Mononuclear cell (primary cell): Measurements from ENCODE around the gene RP2. TPM values are rescaled to one million over a fixed set of nuclear protein-coding genes. Genes with fewer than 3 reads are reported as not detected.
A peak's percentile ranks its signal among the peaks of the same experiment; 100 is the strongest.

Experiments used
- H3K27me3 ChIP-seq: 2 replicates; pipeline ENCODE4 v1.6.0; 2011; ENCODE audit warnings: low read length, control low read depth; ENCODE audit not compliant: insufficient read depth
- H3K4me1 ChIP-seq: 2 replicates; pipeline ENCODE4 v1.5.1; 2011; ENCODE audit warnings: mild to moderate bottlenecking, low read length, control low read depth; ENCODE audit not compliant: insufficient read depth
- H3K4me3 ChIP-seq: 2 replicates; pipeline ENCODE4 v1.5.1; 2011; ENCODE audit warnings: mild to moderate bottlenecking, low read length, moderate library complexity
- H3K9me3 ChIP-seq: 2 replicates; pipeline ENCODE4 v1.5.1; 2011; ENCODE audit warnings: low read depth, mild to moderate bottlenecking, control low read depth, low read length
- total RNA-seq: library from RNA; depleted of rRNA; stranded (reverse); fragments of >200 nt; gene quantifications from one replicate; pipeline ENCODE4 v1.2.3, GENCODE V29; 2012

The RP2 gene
- total RNA-seq, 1 donor: 45.5 TPM

DNA sequence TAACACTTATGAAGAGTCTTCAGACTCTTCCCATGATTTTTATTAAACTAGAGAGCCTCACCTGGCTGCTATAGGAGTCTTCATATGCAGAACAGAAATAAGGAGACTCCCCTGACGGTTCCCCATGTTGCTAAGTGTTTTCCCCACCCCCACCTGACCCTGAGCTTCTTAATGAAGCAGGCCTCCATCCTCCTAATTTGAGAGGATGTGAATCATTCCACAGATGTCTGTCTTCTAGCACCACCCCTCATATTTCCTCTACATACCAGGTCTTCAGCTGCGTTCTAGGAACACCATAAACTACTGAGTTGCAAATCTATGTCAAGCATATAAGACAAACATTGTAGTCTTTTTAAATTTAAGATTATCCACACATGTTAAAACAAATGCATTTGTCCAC, 36.9 kb downstream of the RP2 start:
- no peaks in the 10 kb centered on the region for H3K27me3 ChIP-seq
- no peaks in the 10 kb centered on the region for H3K4me1 ChIP-seq
- H3K9me3 ChIP-seq: no peaks in the 10 kb centered on the region
- no peak overlapping the region for H3K4me3 ChIP-seq

GRCh38 chrX:46876901-46877300, 40.1 kb downstream of the RP2 start:
- Histone ChIP-seq H3K4me3 (no peak overlapping the region), H3K27me3 (no peaks in the 10 kb centered on the region), H3K4me1 (no peaks in the 10 kb centered on the region), H3K9me3 (no peaks in the 10 kb centered on the region)

DNA sequence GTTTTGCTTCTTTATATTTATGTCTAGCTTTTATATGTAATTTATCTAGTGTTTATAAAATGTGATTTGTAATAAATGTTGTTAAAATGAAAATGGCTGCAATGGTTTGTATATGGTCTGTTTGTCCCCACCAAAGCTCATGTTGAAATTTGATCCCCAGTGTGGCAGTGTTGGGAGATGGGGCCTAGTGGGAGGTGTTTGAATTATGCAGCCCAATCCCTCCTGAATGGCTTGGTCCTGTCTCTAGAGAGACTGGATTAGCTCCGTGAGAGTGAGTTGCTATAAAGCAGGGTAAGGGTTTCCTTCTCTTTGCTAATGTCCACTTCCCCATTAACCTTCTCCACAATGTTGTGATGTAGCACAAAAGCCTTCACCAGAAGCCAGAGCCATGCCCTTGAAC, 45.4 kb downstream of the RP2 start:
- H3K9me3 ChIP-seq: no peaks in the 10 kb centered on the region
- H3K4me1 ChIP-seq: no peaks in the 10 kb centered on the region

GRCh38 chrX:46884799-46885198, 48.0 kb downstream of the RP2 start:
- Histone ChIP-seq H3K9me3 (no peaks in the 10 kb centered on the region), H3K4me1 (no peaks in the 10 kb centered on the region), H3K4me3 (no peak overlapping the region), H3K27me3 (no peaks in the 10 kb centered on the region)

More for the DNA sequence above, 45.4 kb downstream of the RP2 start:
- Histone ChIP-seq H3K4me3 (no peak overlapping the region), H3K27me3 (no peaks in the 10 kb centered on the region)

DNA sequence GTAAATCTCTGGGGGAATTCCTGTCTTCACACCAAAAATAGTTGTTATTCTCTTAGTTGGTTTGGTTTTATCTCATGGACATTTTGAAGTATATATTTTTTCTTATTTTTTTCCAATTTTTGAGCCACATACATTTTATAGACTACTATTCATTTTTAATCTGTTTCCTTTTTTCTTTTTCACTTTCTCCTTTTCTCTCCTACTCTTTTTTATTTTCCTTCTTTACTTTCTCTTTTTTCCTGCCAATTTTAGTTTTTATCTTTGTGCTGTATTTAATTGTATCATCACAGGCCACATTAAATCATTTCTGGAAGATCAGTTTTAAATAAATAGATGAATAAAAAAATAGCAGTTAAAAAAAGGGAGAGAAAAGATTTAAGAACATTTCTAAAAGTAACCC, 61.4 kb downstream of the RP2 start:
- H3K4me1 ChIP-seq: no peaks in the 10 kb centered on the region
- H3K4me3 ChIP-seq: no peak overlapping the region
- no peaks in the 10 kb centered on the region for H3K9me3 ChIP-seq
- H3K27me3 ChIP-seq: no peaks in the 10 kb centered on the region

DNA sequence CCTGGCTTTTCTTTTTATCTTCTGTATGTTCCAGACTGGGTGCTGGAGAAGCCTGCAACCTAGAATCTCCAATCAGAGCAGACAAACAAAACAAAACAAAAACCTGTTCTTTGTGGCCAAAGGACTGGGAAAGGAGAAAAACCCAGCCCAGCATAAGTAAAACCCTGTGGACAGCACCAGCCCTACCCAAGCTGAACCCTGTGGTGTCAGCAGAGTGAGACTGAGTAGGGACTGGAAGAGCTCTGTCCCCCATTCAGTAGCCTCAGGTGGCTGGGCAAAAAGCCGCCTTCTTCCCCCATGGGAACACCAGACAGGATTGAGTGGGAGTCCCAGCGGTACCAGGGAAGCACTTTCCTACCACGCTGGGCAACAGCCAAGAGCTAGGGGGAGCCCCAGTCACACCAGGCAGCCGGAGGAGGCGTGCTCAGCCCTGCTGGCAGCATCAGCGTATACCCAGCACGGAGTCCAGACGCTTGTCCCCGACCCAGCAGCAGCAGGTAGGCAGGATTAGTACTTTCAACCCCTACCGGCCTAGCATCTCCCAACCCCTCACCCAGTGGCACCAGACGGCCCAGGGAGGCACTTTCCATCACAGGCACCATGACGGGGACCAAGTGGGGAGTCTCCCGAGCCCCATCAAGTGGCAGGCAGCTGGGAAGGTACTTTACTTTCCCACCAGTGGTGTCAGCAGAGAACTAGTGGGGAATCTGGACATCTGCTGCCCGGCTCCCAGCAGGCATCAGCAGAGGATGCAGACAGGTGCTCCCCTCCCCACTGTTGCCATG, 66.8 kb downstream of the RP2 start:
- Histone ChIP-seq H3K9me3 (no peaks in the 10 kb centered on the region), H3K4me1 (peaks cover 3% of the 10 kb centered on the region), H3K4me3 (no peak overlapping the region), H3K27me3 (no peaks in the 10 kb centered on the region)

DNA sequence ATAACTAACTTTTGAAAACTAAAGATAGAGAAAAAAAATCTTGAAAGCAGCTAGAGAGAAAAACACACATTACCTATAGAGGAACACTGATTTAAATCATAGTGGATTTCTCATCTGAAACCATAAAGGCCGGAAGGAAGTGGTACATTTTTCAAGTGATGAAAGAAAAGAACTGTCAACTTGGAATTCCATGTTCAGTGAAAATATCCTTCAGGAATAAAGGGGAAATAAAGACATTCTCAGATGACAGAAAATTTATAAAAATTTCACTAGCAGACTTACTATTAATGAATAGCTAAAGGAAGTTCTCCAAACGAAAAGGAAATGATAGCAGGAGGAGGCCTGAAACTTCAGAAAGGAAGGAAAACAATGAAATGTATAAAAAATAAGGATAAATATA, 67.8 kb downstream of the RP2 start:
- no peaks in the 10 kb centered on the region for H3K9me3 ChIP-seq
- no peak overlapping the region for H3K4me3 ChIP-seq
- peaks cover 3% of the 10 kb centered on the region for H3K4me1 ChIP-seq
- H3K27me3 ChIP-seq: no peaks in the 10 kb centered on the region

DNA sequence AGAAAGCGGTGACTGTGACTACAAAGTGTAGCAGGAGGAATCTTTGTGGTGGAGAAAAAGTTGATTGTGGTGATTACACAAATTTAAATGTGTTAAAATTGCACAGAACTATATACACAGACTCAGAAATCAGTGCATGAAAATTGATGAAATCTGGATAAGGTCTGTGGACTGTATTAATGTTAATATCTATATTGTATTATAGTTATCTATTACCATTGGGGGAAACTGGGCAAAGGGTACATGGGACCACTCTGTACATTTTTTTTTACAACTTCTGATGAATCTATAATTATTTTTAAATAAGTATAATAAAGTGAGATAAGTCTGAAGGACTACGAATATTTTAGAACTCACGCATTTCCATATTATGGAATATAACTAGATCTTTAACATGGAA, 73.6 kb downstream of the RP2 start:
- no peak overlapping the region for H3K4me3 ChIP-seq
- peaks cover 9% of the 10 kb centered on the region for H3K4me1 ChIP-seq
- no peaks in the 10 kb centered on the region for H3K9me3 ChIP-seq
- no peaks in the 10 kb centered on the region for H3K27me3 ChIP-seq

GRCh38 chrX:46912098-46912602, 75.3 kb downstream of the RP2 start, which contains the start of gene JADE3:
JADE3 (plus strand) TSS chrX:46912421; CDS start chrX:46984895, 72,474 bp downstream.
- H3K27me3 ChIP-seq: no peaks in the 10 kb centered on the region
- peaks cover 9% of the 10 kb centered on the region for H3K4me1 ChIP-seq
- peak within 1 kb of the TSS; percentile 41 for H3K4me3 ChIP-seq
- H3K9me3 ChIP-seq: no peaks in the 10 kb centered on the region

GRCh38 chrX:46912603-46913491, 76.0 kb downstream of the RP2 start:
- H3K9me3 ChIP-seq: no peaks in the 10 kb centered on the region
- H3K27me3 ChIP-seq: no peaks in the 10 kb centered on the region
- H3K4me1 ChIP-seq: peaks cover 9% of the 10 kb centered on the region
- H3K4me3 ChIP-seq: peak overlapping the region; percentile 41

DNA sequence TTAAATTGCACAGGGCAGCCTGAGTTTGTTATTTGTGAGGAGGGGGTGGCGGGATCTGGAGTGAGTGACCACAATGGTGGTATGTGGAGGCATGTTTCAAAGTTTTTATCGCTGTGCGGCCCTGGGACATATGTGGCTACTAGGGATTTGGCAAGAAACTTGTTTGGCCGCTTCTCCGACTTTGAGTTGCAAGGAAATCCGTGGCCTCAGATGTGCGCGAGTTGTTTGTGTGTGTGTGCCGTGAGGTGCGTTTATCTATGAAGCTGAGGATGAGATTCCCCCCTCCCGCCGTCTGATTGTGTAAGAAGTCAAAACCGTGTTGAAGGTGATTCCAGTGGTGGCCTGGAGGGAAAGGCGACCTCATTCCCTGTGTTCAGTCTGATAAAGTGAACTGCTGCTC, 76.8 kb downstream of the RP2 start:
- H3K27me3 ChIP-seq: no peaks in the 10 kb centered on the region
- no peaks in the 10 kb centered on the region for H3K9me3 ChIP-seq
- peak overlapping the region; percentile 41 for H3K4me3 ChIP-seq
- H3K4me1 ChIP-seq: peaks cover 9% of the 10 kb centered on the region

DNA sequence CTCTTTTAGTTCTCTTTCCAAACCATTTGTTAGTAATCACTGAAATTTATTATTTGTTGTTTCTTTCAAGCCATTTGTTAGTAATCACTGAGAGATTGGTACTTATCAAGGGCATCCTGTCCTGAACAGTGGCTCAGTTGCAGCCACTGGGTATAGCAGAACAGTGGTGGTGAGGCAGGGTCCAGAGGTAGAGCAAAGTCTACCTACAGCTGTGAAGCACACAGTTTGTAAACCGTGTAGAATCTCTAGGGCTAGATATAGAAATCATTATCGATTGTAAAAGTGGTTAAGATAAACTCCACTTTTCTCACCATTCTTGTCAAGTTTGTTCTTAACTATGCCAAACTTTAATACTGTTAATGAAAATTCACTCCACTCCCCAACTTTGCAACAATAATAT, 79.4 kb downstream of the RP2 start:
- no peaks in the 10 kb centered on the region for H3K27me3 ChIP-seq
- no peaks in the 10 kb centered on the region for H3K9me3 ChIP-seq

DNA sequence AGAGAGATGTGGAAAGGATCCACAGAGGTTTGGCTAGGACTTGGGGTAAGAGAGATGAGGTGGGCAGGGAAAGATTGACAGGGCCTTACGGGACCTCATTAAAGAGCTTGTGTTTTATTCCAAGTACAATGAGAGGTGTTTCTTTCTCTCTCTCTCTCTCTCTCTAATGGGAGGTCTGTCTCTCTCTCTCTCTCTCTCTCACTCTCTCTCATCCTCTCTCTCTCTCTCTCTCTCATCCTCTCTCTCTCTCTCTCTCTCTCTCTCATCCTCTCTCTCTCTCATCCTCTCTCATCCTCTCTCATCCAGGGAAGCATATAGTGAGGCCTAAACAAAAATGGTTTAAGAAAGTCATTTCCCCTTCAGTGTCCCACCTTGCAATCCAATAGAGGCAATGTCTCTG, 80.8 kb downstream of the RP2 start:
- H3K27me3 ChIP-seq: no peaks in the 10 kb centered on the region
- H3K9me3 ChIP-seq: no peaks in the 10 kb centered on the region
- peaks cover 9% of the 10 kb centered on the region for H3K4me1 ChIP-seq
- H3K4me3 ChIP-seq: no peak overlapping the region

More for the DNA sequence above, 79.4 kb downstream of the RP2 start:
- H3K4me3 ChIP-seq: no peak overlapping the region
- peaks cover 9% of the 10 kb centered on the region for H3K4me1 ChIP-seq

DNA sequence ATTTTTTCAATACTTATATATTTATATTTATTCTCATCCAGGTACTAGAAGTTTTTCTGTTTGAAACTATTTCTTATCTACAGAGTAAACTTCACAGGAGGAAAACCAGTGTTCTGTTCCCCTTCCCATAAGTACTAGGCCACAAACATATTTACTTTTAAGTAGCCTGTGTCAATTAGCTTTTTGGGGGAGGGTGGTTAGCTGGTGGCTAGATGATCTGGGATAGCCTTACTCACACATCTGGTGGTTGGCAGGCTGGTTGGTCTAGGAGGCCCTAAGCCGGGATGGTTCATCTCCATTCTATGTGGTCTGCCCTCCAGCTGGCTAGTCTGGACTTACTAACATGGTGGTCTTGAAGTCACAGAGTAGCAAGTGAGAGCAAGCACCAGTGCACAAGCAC, 81.6 kb downstream of the RP2 start:
- no peaks in the 10 kb centered on the region for H3K27me3 ChIP-seq
- H3K9me3 ChIP-seq: no peaks in the 10 kb centered on the region
- H3K4me3 ChIP-seq: no peak overlapping the region
- H3K4me1 ChIP-seq: peaks cover 7% of the 10 kb centered on the region

GRCh38 chrX:46920235-46920634, 83.4 kb downstream of the RP2 start:
- H3K9me3 ChIP-seq: no peaks in the 10 kb centered on the region

More at GRCh38 chrX:46920235-46920634, 83.4 kb downstream of the RP2 start:
- Histone ChIP-seq H3K4me1 (no peaks in the 10 kb centered on the region), H3K27me3 (no peaks in the 10 kb centered on the region), H3K4me3 (no peak overlapping the region)
